ENCODE results near the gene GEN1. TPM values are rescaled to one million over a fixed set of nuclear protein-coding genes. Genes with fewer than 3 reads are reported as not detected.

The GEN1 gene
- polyA plus RNA-seq, 1 donor from 2014 or later = 9.4 TPM

DNA sequence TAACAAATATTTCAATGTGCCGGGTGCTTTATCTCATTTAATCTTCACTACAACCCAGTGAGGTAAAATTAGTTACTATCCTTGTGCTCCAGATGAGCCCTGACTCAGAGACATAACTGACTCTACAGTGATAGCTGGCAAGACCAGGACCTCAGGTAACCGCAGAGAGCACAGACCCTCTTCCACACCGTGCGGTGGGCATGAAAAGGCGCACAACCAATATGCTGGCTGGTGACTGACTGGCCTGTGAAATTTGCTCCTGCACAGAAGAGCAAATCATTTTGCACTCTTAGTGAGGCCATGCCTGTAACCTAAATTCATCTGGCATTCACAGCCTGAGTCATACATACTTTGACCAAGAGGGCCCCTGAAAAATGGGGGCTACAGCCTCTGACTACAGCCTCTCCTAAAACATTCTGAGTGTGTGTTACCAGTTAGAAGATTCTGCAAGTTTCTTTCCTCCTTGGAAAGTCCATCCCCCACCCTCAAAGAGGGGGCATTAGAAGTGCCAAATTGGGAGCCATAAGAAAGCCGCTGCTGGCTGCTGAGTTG lies 39.9 kb downstream of the GEN1 start:
- Histone ChIP-seq H3F3A (ENCODE audit: insufficient read depth, low read length, poor library complexity, severe bottlenecking) (no peaks in the 10 kb centered on the region), H3K4me2 (ENCODE audit: low read length) (no peak overlapping the region), H3K27ac (ENCODE audit: low read length) (no peak overlapping the region), H3K36me3 (ENCODE audit: insufficient read depth, low read length) (no peaks in the 10 kb centered on the region), H2AFZ (ENCODE audit: low read depth, low read length) (no peak overlapping the region), H3K27me3 (ENCODE audit: insufficient read depth, low read depth, low read length) (no peaks in the 10 kb centered on the region), H3K9me3 (ENCODE audit: low read length) (no peaks in the 10 kb centered on the region), H3K4me3 (ENCODE audit: low read length) (no peak overlapping the region), H3K9me2 (ENCODE audit: insufficient read depth, low read length) (no peaks in the 10 kb centered on the region), H3K9ac (ENCODE audit: low read length) (no peak overlapping the region), H3K79me2 (replicated peaks; ENCODE audit: insufficient read depth, low read length) (no peaks in the 10 kb centered on the region), H4K20me1 (ENCODE audit: insufficient read depth) (no peaks in the 10 kb centered on the region)
- TF ChIP-seq EP300 (conservative IDR thresholded peaks at IDR 0.05; ENCODE audit: poor library complexity, severe bottlenecking) (no peak), MXI1 (conservative IDR thresholded peaks at IDR 0.05; ENCODE audit: poor library complexity, severe bottlenecking) (no peak), EZH2 (IDR thresholded peaks at IDR 0.05; ENCODE audit: borderline replicate concordance, insufficient read depth, low read length, poor library complexity, severe bottlenecking) (no peak), POLR2AphosphoS5 (IDR thresholded peaks at IDR 0.05) (no peak), RAD21 (conservative IDR thresholded peaks at IDR 0.05) (no peak), SMC3 (conservative IDR thresholded peaks at IDR 0.05; ENCODE audit: poor library complexity) (no peak), TAF1 (IDR thresholded peaks at IDR 0.05; ENCODE audit: low read depth) (no peak)
- TF ChIP-seq, protein P1, sequence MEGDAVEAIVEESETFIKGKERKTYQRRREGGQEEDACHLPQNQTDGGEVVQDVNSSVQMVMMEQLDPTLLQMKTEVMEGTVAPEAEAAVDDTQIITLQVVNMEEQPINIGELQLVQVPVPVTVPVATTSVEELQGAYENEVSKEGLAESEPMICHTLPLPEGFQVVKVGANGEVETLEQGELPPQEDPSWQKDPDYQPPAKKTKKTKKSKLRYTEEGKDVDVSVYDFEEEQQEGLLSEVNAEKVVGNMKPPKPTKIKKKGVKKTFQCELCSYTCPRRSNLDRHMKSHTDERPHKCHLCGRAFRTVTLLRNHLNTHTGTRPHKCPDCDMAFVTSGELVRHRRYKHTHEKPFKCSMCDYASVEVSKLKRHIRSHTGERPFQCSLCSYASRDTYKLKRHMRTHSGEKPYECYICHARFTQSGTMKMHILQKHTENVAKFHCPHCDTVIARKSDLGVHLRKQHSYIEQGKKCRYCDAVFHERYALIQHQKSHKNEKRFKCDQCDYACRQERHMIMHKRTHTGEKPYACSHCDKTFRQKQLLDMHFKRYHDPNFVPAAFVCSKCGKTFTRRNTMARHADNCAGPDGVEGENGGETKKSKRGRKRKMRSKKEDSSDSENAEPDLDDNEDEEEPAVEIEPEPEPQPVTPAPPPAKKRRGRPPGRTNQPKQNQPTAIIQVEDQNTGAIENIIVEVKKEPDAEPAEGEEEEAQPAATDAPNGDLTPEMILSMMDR (IDR thresholded peaks at IDR 0.05; ENCODE audit: poor library complexity, severe bottlenecking) = no peak
- TF ChIP-seq, protein P2, sequence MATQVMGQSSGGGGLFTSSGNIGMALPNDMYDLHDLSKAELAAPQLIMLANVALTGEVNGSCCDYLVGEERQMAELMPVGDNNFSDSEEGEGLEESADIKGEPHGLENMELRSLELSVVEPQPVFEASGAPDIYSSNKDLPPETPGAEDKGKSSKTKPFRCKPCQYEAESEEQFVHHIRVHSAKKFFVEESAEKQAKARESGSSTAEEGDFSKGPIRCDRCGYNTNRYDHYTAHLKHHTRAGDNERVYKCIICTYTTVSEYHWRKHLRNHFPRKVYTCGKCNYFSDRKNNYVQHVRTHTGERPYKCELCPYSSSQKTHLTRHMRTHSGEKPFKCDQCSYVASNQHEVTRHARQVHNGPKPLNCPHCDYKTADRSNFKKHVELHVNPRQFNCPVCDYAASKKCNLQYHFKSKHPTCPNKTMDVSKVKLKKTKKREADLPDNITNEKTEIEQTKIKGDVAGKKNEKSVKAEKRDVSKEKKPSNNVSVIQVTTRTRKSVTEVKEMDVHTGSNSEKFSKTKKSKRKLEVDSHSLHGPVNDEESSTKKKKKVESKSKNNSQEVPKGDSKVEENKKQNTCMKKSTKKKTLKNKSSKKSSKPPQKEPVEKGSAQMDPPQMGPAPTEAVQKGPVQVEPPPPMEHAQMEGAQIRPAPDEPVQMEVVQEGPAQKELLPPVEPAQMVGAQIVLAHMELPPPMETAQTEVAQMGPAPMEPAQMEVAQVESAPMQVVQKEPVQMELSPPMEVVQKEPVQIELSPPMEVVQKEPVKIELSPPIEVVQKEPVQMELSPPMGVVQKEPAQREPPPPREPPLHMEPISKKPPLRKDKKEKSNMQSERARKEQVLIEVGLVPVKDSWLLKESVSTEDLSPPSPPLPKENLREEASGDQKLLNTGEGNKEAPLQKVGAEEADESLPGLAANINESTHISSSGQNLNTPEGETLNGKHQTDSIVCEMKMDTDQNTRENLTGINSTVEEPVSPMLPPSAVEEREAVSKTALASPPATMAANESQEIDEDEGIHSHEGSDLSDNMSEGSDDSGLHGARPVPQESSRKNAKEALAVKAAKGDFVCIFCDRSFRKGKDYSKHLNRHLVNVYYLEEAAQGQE (IDR thresholded peaks at IDR 0.05; ENCODE audit: borderline replicate concordance) = no peak

DNA sequence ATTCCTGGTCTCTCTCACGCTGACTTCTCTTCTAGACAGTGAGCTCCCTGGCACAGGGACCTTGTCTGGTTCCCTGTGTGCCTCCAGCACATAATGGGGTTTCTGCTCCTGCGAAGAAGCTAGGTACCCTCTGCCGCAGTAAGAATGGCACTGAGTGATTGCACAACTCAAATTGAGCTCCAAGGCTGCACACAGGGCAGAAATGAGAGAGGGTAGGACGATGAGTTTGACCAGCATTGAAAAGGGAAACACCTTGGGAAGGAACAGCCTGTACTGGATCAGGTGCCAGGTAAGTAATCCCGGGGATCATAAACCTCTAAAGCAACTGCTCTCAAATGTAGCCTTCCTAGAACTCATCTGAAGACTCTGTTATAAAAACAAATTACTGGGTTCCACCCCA lies 41.4 kb downstream of the GEN1 start:
- H3K36me3 ChIP-seq (ENCODE audit: insufficient read depth, low read length) = no peaks in the 10 kb centered on the region
- H3K4me3 ChIP-seq (ENCODE audit: low read length) = no peak overlapping the region
- H2AFZ ChIP-seq (ENCODE audit: low read depth, low read length) = no peak overlapping the region
- H3K9ac ChIP-seq (ENCODE audit: low read length) = no peak overlapping the region
- H4K20me1 ChIP-seq (ENCODE audit: insufficient read depth) = no peaks in the 10 kb centered on the region
- no peaks in the 10 kb centered on the region for H3K79me2 ChIP-seq (replicated peaks; ENCODE audit: insufficient read depth, low read length)
- no peak overlapping the region for H3K27ac ChIP-seq (ENCODE audit: low read length)
- H3K27me3 ChIP-seq (ENCODE audit: insufficient read depth, low read depth, low read length) = no peaks in the 10 kb centered on the region
- no peaks in the 10 kb centered on the region for H3F3A ChIP-seq (ENCODE audit: insufficient read depth, low read length, poor library complexity, severe bottlenecking)
- TF ChIP-seq, protein P1 (IDR thresholded peaks at IDR 0.05; ENCODE audit: poor library complexity, severe bottlenecking) = no peak
- no peak for TF ChIP-seq EP300 (conservative IDR thresholded peaks at IDR 0.05; ENCODE audit: poor library complexity, severe bottlenecking)
- TF ChIP-seq POLR2AphosphoS5 (IDR thresholded peaks at IDR 0.05) = no peak
- no peak for TF ChIP-seq MXI1 (conservative IDR thresholded peaks at IDR 0.05; ENCODE audit: poor library complexity, severe bottlenecking)
- TF ChIP-seq EZH2 (IDR thresholded peaks at IDR 0.05; ENCODE audit: borderline replicate concordance, insufficient read depth, low read length, poor library complexity, severe bottlenecking) = no peak
- TF ChIP-seq, protein P2 (IDR thresholded peaks at IDR 0.05; ENCODE audit: borderline replicate concordance) = no peak
- no peak for TF ChIP-seq SMC3 (conservative IDR thresholded peaks at IDR 0.05; ENCODE audit: poor library complexity)
- no peak for TF ChIP-seq RAD21 (conservative IDR thresholded peaks at IDR 0.05)
- TF ChIP-seq TAF1 (IDR thresholded peaks at IDR 0.05; ENCODE audit: low read depth) = no peak
- H3K9me2 ChIP-seq (ENCODE audit: insufficient read depth, low read length) = no peaks in the 10 kb centered on the region
- H3K9me3 ChIP-seq (ENCODE audit: low read length) = no peaks in the 10 kb centered on the region
- no peak overlapping the region for H3K4me2 ChIP-seq (ENCODE audit: low read length)

Data from neural cell (in vitro differentiated cells).